HG03196 (cell line): Measurements from ENCODE around the gene GLTPD2.
A peak's percentile ranks its signal among the peaks of the same experiment; 100 is the strongest.
"Not testable (repeated sequence)": the region's sequence is repeated elsewhere in the genome, so short reads cannot be mapped to it uniquely, and the experiment has no call there.

Source experiments
- ATAC-seq: cut with Tn5 transposase; IDR thresholded peaks from one replicate; pipeline ENCODE4 v1.9.1; 2021; ENCODE audit not compliant: unreplicated experiment

Gene GLTPD2

DNA sequence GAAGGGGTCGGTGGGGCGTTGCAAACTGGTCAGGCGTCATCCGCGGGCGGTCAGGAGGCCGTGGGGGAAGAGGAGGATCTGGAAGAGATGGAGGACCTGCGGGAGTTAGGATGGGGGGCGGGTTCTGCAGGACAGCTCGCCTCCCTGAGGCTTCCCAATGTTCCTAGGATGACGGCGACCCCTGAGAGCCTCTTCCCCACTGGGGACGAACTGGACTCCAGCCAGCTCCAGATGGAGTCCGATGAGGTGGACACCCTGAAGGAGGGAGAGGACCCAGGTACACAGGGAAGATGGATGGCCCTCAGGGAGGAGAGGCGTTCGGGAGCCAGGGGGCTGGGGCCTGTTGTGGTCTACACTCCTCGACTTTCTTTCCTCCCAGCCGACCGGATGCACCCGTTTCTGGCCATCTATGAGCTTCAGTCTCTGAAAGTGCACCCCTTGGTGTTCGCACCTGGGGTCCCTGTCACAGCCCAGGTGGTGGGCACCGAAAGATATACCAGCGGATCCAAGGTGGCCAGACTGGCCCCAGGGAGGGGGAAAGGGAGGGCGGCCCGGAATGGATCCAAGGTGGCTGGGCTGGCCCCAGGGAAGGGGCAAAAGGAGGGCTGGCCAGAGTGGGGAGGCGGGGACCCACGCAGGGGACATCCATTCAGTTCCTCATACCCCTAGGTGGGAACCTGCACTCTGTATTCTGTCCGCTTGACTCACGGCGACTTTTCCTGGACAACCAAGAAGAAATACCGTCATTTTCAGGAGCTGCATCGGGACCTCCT, 19.0 kb downstream of the GLTPD2 start:
- ATAC-seq, result no peak

DNA sequence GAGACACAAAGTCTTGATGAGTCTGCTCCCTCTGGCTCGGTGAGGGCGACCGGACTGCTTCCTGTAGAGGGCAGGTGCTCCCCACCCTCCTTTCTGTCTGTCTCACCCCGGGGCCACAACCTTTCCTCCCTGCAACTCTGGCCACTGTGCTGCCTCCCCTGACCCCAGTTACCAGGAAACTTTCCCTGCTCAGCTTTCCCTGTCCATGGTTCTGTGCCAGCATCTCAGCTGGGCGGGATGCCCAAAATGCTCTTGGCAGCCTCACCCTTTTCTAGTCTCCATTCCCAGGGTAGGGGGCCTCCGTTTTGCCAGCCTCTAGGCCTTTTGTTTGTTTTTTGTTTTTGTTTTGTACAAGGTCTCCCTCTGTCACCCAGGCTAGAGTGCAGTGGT, 19.6 kb downstream of the GLTPD2 start:
- no peak for ATAC-seq

DNA sequence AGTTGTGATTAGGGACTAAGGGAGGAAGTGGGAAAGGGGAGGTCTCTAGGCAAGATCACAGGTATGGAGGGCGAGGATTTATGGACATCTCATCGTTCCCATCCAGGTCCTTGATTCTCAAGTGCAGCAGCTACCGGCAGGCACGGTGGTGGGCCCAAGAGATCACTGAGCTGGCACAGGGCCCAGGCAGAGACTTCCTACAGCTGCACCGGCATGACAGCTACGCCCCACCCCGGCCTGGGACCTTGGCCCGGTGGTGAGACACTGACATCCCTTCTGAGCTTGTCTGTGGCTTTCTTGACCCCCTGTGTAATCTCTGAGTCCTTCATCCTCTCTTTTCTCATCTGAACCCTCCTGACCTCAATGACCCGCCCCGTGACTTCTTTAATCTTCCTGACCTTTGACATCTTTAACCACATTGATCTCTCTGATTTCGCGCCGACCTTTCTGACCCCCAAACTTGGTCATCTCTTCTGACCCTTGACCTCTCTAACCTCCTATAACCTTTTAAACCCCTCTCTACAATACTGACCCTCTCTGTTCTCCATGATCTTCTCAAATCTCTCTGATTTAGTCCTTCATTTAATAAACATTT, 22.0 kb downstream of the GLTPD2 start:
- ATAC-seq, result no peak

DNA sequence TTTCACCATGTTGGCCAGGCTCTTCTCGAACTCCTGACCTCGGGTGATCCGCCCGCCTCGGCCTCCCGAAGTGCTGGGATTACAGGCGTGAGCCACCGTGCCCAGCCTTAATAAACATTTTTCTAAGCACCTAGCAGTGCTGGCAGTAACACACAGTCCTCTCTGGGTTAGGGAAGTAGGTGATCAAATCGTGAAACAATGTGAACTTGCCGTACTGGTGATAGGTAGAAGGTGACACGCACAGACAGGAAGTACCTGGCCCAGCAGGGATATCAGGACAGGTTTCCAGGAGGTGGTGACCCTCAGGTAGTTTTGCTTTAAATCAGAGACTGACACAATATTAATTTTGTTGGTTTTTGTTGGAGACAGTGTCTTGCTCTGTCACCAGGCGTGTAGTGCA, 22.7 kb downstream of the GLTPD2 start:
- ATAC-seq, result no peak

DNA sequence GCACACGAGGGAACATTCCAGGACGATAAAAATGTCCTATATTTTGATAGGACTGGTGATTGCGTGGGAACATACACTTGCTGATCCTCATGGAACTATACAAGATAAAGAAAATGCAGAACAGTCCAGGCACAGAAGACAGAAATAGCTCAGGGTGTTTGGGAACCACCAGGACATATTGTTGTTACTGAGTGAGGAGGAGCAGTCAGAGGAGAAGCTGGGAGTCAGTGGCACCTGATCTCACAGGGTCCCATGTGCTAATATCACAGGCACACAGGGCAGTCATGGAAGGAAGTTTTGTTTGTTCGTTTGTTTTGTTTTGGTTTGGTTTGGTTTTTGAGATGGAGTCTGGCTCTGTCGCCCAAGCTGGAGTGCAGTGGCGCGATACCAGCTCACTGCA, 23.9 kb downstream of the GLTPD2 start:
- ATAC-seq, result no peak

DNA sequence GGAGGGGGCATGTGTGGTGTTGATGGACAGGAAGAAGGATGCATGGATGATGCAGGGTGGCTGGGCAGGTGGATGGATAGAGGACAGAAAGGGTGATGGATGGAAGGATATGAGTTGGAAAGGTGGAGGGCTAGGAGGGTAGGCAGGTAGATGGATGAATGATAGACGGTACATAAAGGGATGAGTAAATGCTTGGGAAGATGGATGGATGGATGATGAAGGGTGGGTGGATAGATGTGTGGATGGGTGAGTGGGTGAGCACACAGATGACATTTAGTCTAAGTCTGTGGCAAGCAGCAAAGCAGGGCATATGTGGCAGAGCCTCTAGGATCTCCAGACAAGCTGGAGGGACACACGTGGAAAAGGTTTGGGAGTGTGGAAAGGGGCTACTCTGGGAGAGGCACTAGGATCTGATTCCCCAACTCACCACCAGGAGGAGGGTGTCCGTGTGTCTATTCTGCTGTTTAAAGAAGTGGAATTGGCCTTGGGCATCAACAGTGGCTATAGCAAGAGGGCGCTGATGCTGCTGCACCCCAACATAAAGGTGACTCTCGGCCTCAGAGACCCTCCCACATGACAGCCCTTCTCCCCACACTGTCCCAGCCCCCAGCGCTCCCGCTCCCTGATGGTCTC, 26.4 kb downstream of the GLTPD2 start:
- no peak for ATAC-seq

DNA sequence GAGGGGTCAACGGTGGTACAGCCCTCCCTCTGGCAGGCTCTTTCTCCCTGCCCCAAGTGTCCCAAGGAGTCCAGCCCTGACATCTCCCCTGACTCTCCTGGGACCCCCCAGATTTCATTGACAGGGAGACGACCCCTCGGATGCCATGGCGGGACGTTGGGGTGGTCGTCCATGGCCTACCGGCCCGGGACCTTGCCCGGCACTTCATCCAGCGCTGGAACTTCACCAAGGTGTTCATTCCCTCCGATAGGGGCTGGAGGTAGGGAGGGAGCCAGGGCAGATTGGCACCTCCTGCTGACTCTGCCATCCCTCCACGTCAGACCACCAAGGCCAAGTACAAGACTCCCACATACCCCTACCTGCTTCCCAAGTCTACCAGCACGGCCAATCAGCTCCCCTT, 28.1 kb downstream of the GLTPD2 start:
- ATAC-seq, result no peak

DNA sequence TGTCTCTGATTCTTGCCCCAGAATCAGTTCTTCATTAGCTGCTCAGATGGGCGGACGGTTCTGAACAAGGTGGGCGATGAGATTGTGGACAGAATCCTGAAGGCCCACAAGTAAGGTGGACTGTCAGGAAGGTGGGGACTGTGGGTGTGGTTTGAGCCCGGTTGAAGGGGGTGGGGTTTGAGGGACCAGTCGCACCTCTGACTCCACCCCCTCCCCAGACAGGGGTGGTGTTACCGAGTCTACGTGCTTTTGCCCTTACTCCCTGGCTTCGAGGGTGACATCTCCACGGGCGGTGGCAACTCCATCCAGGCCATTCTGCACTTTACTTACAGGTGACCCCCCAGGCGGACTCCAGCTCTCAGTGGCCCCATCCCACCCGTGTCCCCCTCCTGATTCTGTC, 29.5 kb downstream of the GLTPD2 start:
- no peak for ATAC-seq

DNA sequence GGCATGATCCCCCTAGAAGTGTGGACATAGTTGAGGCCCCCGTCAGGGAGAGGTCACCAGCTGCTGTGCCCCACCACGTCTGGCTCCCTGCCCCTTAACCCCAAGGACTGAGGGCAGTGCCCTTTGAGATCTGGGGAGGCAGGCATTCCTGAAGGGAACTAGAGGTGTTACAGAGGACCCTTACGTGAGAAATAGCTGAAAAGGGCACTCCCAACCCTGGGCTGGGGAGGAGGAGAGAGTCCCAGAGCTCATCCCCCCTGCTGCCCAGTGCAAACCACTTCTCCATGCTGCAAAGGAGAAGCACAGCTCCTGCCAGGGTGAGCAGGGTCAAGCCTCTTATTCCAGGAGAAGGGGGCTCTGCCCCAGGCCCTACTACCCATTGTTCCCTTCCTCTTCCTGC, 34.1 kb downstream of the GLTPD2 start:
- ATAC-seq, result no peak

DNA sequence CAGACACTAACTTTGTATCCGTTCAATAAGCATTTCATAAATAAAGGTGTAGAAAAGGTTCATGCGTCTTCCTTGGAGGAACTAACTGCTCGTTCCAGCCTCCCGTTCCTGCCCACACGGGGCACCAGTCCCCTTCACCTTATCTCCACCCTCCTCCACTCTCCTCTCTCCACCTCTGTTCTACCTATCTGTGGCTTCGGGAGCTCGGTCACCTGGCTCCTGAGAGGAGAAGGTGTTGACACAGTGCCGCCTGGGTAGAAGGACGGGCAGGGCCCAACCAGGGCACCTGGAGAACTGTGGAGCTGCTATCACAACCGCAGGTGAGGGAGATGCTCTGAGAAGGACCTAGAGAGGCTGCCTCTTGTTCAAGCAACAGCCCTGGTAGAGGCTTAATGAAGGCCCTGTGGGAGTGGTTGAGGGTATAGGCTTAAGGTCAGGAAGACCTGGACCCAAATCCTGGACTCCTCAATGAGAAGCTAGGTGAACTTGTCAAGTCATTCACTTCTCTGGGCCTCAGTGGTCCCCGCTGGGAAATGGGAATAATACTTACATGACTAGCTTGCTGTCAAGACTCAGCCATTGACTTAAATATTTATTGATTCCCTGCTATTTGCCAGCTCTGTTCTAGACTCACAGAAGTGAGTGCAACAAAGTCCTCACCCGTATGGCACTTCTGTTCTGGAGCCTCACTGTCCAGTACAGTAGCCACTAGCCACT, 34.8 kb downstream of the GLTPD2 start:
- ATAC-seq, result no peak

DNA sequence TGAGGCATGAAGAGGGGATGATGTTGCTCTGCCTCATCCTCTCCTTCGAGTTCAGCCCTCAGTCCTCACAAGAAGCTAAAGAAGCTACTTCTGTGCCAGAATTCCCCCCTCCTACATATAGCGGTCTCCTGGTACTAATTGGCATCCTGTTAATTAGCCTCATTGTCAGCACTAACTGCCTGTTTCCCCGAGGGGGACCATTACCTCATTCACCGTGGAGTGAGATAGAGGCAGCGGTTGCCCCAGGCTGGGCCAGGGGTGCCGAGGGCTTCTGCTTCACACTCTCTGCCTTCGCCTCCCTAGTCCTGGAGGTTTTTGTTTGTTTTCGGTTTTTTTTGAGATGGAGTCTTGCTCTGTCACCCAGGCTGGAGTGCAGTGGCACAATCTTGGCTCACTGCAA, 38.6 kb downstream of the GLTPD2 start:
- ATAC-seq, result no peak

DNA sequence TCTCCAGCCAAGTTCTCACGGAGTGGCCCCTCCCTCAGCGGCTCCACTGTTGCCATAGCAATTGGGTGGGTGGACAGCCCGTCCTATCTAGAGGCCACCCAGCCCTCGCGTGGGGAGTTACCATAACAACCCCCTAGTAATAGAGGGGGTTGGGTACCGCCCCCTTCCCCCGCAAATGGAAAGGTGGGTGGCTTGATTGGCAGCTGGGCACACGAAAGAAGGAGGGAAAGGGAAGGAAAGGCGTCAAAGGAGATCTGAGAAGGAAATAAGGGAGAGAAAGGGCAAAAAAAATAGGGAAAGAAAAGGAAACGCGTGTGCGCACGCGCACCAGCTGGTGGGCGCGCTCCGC, 44.0 kb downstream of the GLTPD2 start:
- not testable (repeated sequence) for ATAC-seq

DNA sequence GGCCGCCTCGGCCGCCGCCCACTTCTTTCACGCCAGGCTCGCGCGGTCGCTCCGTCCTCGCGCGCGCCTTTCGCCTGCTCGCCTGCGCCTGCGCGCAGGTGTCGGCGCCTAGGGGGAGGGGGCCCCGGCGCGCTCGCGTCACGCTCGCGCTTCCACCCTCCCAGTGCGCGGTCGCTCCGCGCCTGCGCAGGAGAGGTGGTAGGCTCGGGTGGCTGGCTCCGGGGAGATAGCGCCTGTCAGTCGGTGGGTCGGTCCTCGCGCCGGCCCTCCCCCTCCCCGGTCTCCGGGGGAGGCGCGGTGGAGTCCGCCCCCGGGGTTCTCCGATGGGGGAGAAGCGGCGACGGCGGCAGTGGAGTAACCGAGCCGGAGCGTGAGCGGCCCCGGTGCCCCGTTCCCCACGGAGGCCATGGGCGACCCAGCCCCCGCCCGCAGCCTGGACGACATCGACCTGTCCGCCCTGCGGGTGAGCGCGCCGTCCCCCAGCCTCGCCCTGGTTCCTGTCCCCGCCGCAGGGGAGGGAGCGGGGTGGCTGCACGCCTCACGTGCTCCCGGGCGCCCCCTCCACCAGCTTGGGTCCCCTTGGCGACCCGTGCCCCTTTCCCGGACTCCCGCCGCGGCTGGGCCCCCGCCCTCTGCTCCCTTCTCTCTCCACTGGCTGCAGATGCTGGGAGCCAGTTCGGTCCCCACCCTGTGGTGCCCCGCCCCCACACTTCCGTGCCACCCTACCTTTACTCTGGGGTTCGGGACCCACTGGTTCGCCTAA, 44.6 kb downstream of the GLTPD2 start, which contains the start of gene MINK1:
Gene MINK1, plus strand, starts transcription at position 163 of the 763 bp plus-strand sequence. Its CDS starts 244 bp downstream, at position 407.
- peak; percentile 85 for ATAC-seq

DNA sequence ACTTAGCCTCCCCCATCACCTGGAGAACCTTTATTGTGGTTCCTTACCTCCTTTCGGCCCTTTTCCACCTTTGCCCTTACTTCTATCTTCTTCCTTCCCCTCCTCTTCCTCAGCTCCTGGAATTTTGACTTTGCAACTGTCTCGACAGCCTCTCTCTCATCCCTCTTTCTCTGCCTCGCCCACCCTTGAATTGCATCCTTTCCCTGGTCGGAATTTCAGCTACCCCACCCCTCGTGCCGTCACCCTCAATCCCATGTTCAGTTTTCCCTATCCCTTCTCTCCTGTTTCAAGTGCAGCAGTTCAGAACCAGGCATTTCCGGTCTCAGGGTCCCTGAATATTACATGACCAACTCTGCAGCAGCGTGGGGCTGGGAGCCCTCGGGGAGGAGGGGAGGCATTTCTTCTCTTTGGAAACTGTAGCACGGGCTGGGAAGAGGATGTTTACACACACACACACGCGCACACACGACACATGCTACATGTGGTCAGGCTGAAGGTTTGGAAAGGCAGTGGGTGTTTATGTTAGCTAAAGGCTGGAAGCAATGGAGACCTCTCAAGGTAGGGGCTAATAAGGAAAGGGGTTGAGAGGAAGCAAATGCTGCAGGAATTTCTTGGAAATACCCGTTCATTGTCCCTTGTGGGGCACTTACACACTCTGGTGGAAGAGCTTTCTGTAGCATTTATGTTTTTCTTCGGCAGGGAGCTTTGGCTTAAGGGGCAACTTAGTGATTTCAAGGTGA, 45.3 kb downstream of the GLTPD2 start:
- no peak for ATAC-seq

DNA sequence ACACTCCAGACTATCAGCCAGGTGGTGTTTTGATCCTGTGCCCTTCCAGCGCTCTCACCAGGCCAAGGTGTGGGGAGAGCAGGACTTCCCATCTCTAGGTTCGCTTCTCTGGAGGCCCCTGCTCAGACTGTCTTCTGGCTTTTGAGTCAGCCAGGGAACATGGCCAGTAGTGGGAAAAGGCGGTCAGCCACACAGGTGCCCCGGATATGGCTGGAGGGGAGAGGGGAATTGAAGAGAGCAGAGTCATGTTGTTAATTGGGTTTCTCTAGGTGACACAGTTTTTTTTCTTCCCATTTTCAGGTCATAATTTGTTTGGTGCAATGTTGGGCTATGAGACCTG, 45.9 kb downstream of the GLTPD2 start:
- ATAC-seq, result no peak

DNA sequence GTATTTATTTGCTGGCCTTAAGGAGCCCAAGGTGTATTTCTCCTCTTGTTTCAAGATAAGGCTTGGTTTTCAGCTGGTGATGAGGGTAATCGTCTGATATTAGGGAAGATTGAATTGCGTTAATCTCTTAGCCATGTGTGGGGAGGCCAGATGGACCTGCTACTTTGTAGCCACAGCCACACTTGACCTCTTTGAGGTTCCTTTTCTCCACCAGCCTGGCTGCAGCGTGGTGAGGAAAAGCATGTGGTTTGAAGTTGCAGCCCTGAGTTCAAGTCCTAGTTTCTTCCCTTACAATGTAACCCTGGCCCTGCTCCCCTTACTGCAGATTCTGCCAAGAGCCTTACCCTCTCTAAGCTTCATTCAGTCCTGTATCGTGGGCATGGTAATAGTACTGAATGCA, 47.5 kb downstream of the GLTPD2 start:
- no peak for ATAC-seq

DNA sequence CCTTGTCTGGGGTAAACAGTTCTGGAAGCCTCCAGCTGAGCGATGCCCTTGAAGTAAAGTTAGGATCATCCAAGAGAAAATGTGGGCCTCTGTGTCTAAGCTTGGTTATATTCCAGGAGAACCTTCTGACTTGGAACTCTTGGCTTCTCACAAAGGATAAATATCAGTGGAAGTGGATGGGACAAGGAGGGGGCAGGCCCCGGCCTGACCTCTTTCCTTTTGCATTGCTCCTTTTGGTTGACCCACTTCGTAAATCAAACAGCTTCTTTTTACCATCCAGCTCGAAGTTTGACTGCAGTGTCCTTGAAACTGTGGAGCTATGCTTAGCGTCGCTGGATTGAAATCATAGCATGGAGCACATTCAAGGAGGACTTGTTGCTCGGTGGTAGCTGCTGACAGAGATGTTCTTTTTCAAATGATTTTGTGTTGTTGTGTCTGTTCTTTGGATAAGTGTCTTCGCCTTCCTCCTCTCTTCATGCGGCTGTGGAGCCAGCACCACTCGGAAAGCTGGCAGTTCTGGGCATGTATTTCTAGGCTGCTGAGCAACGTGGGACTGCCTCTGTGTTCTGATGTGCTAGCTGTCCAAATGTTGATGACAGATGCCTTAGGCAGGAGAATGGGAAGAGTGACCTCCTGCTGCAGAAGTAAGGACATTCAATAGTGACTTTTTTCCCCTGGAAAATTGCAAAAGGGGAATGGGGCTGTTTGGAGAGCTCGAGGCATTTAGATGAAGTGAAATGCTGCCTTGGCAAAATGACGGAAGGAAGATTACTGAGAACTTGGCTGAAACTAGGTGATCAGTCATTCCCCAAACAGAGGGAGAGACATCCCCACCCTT, 48.9 kb downstream of the GLTPD2 start:
- ATAC-seq, result no peak

DNA sequence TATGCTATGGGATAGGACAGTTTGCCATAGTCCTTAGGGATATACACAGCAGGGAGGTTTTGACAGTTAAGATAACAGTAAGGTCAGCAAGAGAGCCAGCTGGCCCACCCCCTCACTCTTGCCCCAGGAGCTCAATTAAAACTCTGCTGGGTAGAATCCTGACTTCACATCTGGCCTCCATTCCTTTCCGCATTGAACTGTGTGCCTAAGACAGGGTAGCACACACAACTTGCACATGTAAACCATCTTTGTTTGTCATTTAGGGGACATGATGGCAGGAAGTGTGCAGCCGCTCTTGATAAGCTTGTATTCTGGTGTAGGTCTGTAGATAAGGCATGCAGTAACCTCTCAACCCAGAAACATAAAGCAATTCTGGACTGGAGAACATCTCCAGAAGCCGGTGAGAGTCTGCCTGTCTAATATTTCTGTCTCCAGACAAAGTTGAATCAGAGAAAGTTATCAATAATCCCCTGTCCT, 49.6 kb downstream of the GLTPD2 start:
- ATAC-seq, result no peak

DNA sequence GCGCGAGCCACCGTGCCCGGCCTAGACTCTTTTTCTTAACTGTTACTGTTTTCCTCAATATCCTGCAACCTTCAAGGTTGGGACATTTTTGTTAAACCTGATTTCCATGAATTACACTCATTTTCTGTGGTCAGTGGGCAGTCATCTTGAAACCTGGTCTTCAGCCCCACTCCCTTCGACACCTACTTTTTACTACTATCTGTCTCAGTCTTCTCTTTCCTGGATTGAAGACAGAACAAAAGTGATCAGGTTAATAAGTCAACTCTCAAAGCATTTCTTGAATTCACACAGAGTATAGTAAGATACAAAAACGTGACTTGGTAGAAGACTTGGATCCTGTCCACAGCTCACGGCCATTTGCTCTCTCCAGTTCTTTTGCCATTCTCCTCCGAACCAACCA, 50.5 kb downstream of the GLTPD2 start:
- no peak for ATAC-seq
